ENCODE data around the gene AIG1.

DNA sequence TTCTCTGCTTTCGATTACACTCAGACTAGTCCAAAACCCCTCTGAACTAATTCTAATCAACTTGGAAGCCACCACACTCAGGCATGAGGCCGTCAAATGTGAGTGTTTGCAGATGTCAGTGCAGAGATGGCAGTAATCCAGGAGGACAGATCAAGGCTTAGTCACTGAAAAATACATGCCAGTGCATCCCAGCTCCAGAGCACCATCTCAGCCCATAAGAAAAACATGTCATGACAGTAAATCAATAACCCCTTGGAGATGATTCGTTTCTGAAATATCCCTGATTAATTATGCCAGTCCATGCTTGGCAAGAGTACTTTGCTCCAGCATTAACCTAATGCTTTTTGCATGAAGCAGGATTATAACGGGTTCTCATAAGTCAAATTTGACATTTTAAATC lies 210.3 kb downstream of the AIG1 start:
- TF ChIP-seq EZH2phosphoT487 (IDR thresholded peaks at IDR 0.05; ENCODE audit: low read depth, severe bottlenecking, unreplicated experiment) (no peak), CTCF (IDR thresholded peaks at IDR 0.05; ENCODE audit: poor library complexity) (no peak), EZH2 (IDR thresholded peaks at IDR 0.05; ENCODE audit: borderline replicate concordance) (no peak)

Data from hepatocyte (in vitro differentiated cells).